GM21360 (cell line): ENCODE data around the gene CD4.

Experiments
- ATAC-seq: cut with Tn5 transposase; IDR thresholded peaks from one replicate; pipeline ENCODE4 v1.9.1; 2021; ENCODE audit warnings: mild to moderate bottlenecking, moderate library complexity; ENCODE audit not compliant: unreplicated experiment

Gene CD4

DNA sequence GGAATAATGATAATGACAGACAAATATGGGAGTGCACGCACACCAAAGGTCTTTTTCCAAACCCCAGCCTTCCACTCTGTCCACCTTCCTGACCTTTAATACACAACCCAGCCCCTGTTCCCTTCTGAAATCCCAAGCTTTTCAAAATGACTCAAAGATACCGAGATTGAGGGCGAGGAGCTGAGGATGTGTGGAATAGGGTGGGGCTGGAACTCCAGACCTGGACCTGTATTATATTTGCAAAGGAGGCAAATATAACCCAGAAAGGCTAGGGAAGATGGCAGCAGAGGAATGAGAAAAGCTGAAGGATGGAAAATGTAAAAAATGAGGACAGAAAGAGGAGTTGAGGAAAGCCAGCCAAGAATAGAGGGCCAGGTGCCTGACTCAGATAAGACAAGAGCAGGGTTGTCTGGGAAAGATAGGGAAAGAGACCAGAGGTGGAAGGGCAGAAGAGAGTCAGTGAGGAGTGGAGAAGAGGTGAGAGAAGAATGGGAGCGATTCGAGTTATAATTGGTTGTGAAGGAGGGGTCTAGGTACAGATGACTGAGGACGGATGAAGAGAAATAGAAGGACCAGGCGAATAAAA, 24.2 kb upstream of the CD4 start:
- ATAC-seq: no peak

DNA sequence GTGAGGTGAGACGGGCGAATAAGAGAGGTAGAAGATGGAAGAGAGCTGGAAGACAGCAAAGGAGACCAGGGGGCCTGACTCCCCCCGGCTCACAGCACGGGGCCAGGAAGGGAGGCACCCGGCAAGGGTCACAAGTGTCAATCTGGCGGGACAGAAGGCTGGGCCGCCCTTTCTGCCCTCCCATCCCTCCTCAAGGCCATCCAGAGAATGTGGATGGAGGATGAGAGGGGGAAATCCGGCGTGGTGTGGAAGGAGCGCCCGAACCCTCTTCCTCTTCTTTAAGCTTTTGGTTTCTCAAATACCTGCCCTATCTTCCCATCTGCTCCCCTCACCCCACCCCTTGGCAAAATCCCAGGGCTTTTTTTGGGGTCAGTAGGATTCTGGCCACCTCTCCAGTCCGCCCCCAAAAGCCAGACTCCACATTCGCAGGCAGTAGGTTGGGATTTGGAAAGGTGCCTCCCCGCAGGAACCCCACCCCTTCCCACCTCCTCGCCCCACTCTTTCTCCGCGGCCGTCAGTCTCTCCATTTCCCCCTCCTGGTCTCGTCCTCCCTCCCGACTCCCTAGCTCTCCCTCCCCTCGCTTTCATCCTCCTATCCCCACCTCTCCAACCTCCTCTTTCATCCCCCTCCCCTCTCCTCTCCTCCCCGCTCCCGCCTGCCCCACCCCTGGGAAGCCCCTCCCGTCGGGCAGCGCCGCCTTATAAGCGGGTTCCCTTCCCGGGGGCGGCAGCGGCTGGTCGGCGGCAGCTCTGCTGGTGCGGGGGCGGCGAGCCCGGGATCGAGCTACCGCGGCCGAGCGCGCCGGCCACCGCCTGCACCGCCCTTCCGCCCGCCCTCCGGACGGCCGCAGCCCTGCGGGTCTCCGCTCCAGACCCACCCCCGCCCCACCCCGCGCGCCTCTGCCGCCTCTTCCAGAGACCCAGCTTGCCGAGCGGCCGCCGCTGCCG, 23.4 kb upstream of the CD4 start, which contains the start of gene PTMS:
Gene PTMS, plus strand, starts transcription at position 730 of the 948 bp plus-strand sequence. CDS start 343 bp downstream, outside the sequence.
- ATAC-seq: no peak

GRCh38 chr12:6766651-6767349, 22.5 kb upstream of the CD4 start:
- peak; percentile 48 for ATAC-seq

DNA sequence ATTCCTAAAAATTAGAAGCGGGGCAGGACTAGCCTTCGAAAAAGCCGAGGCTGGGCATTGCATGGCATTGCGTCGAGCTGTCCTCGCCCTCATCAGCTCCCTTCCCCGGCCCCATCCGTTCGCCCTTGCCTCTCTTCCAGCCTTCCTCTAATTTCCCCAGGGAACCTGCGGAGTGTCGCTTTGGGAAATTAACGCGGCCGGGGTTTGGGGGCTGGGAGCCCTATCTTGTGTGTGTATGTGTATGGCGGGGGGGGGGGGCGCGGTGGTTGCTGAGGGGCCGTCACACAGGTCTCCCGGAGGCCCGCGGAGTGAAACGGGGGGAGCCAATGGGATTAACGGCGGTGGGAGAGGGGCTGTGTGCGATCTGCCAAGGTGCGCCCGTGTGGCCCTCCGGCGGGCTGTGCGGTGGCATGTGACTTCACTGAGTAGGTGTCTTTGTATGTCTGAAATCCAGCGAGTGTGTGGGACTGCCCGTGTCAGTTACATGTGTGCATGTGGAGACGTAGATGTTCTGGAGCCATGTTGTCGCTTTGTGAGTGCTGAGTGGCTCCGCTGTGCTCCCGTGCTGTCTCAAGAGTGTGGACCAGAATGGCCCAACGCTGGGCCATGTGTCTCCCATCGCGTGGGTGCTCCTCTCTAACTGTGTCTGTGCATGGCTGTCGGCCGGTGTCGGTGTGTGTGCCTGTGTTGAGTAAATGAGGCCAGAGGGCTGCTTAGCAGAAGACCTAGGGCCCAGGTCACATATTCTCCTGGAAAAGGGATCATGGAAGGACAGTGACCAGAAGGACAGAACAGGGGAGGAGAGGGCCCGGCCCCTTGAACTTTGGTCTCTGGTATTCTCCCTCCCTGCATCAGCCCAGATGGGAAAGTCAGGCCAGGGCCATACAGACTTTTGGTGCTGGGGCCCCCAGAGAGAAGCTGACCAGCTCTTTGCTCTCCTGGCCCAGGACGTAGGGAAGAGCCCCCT, 21.7 kb upstream of the CD4 start:
- ATAC-seq: no peak

- ATAC-seq: no peak
These were observed 20.9 kb upstream of the CD4 start for GRCh38 chr12:6768437-6768914.

- ATAC-seq: no peak
These were observed 20.3 kb upstream of the CD4 start for GRCh38 chr12:6768990-6769389.

- ATAC-seq: no peak
These were observed 19.7 kb upstream of the CD4 start for GRCh38 chr12:6769666-6770065.

DNA sequence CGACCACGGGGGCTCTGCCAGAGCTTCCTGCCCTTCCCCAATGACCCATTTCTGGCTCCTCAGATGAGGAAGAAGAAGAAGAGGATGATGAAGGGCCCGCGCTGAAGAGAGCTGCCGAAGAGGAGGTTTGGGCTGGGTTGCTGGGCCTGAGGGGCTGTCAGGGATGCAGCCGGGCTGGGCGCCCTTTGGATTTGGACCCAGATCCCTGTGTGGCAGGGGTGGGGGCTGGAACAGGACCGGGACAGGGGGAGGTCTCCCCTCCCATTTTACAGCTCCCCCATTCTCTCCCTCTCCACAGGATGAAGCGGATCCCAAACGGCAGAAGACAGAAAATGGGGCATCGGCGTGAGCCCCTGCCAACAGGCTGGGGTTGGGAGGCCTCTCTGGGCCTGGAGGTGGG, 19.2 kb upstream of the CD4 start:
- ATAC-seq: no peak

- ATAC-seq: no peak
These were observed 18.7 kb upstream of the CD4 start for GRCh38 chr12:6770600-6770999.

DNA sequence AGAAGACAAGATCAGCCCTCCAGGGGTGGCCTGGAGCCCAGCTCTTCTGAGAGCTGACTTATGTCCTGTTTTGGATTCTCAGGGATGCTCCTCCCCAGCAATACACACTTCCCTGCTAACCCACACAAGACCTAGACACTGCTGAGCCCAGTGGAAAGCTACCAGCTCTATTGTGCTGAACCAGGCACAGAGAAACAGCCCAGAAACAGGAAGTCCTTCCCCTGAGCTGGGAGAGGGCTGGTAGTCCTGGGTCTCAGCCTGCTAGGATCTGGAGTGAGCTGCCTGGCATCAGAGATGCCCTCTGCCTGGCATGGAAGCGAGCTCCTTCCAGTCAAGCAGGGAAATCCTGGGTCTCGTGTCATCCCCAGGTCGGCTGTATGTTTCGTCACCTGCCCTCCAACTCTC, 18.2 kb upstream of the CD4 start:
- ATAC-seq: no peak

DNA sequence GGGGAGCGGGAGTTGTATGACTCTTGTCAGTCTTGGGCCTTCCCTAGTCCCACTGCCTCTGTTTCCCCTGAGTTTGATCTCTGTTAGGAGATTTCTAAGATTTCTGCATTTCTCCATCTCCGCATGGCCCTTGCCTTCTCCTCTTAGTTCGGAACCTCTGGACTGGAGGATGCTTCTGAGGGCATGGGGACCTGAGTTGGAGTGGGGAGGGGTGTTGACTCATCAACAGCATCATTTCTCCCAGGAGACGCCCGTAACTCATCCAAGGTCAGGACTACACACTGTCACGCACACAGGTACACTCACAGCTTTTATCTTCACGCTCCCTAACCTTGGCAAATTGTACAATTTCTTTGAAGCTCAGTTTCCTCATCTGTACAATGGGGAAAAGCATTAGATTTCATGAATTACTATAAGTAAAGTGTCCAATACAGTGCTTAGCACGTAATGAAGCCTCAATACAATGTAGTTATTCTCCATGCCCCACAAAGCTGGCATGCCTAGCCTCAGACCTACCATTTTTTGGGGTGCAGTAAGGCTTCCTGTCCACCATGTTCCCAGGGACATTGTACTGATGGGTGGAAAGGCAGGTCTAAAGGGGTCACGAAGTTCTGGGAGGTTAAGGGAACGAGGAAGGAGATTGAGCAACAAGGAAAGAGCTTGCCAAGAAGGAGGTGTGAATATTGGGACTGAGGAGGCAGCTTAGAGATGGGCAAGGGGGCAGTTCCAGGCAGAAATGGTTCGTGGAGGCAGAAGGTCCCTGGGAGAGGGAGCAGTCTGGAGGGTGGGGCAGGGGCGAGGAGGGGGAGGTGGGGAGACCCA, 17.6 kb upstream of the CD4 start:
- no peak for ATAC-seq

GRCh38 chr12:6772331-6772695, 17.0 kb upstream of the CD4 start, which contains the start of gene LAG3:
TSS of gene LAG3 (plus strand) at chr12:6772520. CDS start at chr12:6772853, 333 bp downstream.
- ATAC-seq: no peak

DNA sequence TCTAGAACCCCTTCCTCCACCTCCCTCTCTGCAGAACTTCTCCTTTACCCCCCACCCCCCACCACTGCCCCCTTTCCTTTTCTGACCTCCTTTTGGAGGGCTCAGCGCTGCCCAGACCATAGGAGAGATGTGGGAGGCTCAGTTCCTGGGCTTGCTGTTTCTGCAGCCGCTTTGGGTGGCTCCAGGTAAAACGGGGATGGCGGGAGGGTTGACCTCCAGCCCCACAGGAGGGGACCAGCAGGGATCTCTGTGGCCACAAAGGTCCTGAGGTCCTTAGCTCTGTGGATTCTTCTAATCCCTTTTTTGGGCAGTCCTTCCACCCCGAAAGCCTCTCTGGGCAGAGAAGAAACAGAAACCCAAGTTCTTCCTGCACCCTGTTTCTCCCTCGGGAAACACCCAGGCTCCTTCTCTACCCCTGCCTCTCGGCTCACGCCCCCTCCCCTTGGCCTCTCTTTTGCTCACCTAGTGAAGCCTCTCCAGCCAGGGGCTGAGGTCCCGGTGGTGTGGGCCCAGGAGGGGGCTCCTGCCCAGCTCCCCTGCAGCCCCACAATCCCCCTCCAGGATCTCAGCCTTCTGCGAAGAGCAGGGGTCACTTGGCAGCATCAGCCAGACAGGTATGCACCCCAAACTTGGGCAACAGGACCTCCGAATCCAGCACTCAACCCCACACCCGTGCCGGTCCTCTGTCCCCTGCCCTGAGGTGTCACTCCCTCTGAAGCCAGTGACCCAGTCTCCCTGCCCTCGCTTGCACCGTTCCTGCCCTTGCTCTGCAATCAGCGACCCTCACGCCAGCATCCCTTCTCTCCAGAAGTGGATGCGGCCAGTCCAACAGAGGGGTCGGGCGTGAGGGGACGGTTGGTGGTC, 16.4 kb upstream of the CD4 start:
- ATAC-seq: no peak

DNA sequence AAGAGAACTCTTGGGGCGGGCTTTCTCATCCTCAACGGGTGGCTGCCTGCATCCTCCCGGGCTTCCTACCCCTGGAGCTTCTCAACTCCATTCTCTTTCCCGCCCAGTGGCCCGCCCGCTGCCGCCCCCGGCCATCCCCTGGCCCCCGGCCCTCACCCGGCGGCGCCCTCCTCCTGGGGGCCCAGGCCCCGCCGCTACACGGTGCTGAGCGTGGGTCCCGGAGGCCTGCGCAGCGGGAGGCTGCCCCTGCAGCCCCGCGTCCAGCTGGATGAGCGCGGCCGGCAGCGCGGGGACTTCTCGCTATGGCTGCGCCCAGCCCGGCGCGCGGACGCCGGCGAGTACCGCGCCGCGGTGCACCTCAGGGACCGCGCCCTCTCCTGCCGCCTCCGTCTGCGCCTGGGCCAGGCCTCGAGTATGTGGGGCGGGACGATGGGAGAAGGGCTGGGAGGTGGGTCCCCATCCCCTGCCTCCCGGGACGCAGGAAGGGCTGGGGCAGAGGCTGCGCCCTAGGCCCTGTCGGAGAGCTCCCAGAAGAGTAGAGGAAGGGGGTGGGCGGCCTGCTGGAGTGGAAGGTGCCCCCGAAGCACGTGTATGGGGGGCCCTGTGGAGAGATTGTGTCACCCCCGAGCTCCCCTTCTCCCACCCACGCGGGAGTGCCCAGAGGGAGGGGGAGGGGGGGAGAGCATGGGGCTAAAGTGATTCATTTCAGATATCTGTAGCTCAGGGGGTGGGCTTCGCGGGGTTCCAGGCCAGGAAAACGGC, 15.6 kb upstream of the CD4 start:
- no peak for ATAC-seq

DNA sequence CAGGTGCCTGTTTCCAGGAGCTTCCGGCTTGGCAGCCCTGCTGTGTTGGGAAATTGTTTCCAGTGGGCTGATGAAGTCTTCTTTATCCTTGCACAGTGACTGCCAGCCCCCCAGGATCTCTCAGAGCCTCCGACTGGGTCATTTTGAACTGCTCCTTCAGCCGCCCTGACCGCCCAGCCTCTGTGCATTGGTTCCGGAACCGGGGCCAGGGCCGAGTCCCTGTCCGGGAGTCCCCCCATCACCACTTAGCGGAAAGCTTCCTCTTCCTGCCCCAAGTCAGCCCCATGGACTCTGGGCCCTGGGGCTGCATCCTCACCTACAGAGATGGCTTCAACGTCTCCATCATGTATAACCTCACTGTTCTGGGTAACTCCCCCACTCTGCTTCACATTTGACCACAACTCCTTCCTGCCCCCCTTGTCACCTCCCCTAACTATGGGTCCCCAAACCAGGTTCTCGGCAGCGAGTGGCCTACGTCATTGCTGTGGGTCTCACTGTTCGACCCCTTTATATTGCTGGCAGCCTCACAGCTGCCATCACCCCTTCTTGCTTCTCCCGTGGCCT, 14.7 kb upstream of the CD4 start:
- no peak for ATAC-seq

- ATAC-seq: no peak
These were observed 13.8 kb upstream of the CD4 start for GRCh38 chr12:6775185-6776174.
